NCI-H82 (cell line): ENCODE measurements around the gene CDHR2.
A peak's percentile ranks its signal among the peaks of the same experiment; 100 is the strongest.

Experiments used
- DNase-seq: peaks from one replicate; lab custom pipeline; 2025; lab: John Stamatoyannopoulos, UW

CDHR2 gene, protein sequence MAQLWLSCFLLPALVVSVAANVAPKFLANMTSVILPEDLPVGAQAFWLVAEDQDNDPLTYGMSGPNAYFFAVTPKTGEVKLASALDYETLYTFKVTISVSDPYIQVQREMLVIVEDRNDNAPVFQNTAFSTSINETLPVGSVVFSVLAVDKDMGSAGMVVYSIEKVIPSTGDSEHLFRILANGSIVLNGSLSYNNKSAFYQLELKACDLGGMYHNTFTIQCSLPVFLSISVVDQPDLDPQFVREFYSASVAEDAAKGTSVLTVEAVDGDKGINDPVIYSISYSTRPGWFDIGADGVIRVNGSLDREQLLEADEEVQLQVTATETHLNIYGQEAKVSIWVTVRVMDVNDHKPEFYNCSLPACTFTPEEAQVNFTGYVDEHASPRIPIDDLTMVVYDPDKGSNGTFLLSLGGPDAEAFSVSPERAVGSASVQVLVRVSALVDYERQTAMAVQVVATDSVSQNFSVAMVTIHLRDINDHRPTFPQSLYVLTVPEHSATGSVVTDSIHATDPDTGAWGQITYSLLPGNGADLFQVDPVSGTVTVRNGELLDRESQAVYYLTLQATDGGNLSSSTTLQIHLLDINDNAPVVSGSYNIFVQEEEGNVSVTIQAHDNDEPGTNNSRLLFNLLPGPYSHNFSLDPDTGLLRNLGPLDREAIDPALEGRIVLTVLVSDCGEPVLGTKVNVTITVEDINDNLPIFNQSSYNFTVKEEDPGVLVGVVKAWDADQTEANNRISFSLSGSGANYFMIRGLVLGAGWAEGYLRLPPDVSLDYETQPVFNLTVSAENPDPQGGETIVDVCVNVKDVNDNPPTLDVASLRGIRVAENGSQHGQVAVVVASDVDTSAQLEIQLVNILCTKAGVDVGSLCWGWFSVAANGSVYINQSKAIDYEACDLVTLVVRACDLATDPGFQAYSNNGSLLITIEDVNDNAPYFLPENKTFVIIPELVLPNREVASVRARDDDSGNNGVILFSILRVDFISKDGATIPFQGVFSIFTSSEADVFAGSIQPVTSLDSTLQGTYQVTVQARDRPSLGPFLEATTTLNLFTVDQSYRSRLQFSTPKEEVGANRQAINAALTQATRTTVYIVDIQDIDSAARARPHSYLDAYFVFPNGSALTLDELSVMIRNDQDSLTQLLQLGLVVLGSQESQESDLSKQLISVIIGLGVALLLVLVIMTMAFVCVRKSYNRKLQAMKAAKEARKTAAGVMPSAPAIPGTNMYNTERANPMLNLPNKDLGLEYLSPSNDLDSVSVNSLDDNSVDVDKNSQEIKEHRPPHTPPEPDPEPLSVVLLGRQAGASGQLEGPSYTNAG (N-terminal part only)

DNA sequence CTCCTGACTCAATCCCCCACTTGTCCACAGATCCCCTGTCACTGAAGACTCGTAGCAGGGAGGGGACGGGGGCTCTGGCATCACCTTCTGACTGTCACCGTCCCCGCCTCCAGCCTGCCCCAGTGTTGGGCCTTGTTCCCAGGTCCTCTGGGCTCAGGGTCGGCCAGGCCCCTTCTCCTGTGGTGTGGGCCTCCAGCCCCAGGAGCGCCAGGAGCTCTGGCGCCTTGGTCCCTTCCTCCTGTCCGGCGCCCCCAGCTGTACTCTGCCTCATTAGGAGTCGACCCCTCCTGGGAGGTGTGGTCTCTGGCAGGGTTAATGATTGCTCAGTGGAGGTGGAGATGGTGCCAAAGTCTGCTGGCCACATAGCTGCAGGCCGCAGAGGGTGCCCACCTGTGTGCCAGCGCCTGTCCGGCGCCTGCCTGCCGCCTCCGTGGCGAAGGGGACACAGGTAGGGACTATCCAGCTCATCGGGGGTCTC lies at the start of gene CDHR2:
TSS of gene CDHR2 (plus strand) at position 376 of the 478 bp plus-strand sequence. CDS start 16,011 bp downstream, outside the sequence.
- no peak for DNase-seq

DNA sequence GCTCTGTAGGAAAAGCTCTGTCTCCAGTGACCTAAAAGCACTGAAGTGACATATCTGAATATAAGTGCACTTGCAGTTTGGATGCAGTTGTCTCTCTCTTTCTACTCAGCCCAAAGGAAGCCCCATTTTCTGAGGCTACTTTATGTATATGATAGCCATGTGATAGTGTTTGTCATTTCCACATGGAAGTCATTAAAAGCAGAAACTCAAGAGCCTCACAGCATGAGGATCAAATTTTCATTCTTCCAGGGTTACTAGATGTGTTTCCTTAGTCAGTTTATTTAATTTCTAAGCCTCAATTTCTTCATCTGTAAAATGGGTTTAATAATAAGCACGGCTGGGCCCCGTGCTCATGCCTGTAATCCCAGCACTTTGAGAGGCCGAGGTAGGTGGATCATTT lies 48.6 kb upstream of the CDHR2 start:
- DNase-seq: no peak

DNA sequence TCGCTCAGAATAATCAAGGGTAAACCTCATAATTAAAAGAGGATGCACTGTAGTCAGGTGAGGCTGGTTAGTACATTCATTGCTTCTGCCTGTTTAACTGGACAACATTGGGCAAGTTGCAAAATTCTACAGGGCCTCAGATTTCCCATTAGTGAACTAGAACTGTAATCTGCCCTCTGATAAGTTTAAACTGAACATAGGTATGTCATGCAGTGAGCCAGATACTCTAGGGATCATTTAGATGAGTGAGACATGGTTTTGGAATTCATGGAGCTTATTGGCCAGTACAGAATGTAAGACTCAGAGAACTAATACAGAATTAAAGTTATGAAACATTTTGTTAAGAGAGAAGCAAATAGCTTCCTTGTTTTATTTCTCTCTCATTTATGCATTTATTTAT lies 47.8 kb upstream of the CDHR2 start:
- no peak for DNase-seq

DNA sequence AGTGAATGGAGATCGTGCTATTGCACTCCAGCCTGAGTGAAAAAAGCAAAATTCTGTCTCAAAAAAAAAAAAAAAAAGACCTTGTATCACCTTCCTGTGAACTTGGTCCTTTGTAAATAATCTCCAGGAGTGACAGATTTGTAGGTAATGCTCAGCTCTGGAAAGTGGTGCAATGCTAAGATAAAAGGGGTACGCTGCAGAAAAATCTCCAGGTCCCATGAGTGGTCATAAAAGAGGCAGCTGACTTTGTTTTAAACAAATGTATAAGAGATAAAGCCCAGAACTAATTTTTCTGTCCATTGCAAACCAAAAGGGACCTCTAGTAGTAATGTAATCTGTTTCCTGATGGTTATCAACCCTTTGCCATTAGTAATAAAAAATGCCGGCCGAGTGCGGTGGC lies 45.6 kb upstream of the CDHR2 start:
- DNase-seq: no peak

DNA sequence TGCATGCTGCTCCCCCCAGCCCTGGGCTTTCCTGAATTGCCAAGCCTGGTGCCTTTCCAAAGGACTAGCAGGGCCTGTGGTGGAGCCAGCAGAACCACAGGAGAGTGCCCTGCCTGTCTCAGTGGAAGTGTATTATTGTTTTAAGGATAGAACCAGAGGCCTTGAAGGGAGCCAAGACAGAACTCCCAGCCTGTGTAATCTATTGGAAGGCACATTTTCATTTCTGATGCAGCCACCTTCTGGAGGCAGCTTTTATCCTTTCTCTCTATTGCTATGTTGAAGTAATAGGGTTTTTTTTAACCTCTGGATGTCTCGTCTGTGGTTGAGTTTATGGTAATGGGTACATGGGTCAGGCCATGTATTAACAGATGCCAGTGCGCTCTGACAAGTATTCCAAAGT lies 41.2 kb upstream of the CDHR2 start:
- no peak for DNase-seq

DNA sequence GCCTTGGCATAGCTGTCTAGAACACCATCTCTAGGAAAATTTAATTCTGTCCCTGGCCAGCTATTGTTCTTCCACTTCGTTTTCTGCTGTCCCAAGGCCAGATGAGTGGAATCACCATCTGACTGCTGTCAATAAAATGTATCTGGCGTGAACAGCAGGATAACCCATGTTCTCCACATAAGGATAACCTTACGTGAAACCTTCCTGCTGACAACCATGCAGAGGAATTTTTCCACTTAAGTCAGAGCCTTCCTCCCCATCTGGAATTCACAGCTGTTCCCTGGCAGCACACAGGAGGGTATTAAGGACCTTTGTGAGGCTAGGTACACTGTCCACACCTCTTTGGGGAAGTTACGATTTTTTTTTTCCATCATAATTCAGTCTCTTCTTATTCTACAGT lies 40.5 kb upstream of the CDHR2 start:
- no peak for DNase-seq

DNA sequence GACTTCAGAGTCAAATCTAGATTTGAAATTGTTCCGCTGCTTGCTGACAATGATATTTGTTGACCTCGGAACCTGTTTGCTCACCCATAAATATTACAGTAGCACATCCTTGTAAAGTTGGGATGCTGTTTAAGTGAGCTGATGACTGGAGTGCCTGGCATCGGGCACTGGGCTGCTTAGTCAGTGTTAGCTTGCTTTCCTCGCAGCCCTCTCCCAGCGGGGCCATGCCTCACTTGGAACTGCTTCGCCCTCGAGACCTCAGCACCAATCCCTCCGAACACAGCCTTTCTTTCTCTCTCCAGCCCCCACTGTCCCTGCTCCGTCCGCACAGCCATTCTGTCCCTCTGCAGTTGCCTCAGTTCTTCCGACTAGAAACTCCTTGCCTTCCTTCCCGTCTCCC lies 35.4 kb upstream of the CDHR2 start:
- no peak for DNase-seq

DNA sequence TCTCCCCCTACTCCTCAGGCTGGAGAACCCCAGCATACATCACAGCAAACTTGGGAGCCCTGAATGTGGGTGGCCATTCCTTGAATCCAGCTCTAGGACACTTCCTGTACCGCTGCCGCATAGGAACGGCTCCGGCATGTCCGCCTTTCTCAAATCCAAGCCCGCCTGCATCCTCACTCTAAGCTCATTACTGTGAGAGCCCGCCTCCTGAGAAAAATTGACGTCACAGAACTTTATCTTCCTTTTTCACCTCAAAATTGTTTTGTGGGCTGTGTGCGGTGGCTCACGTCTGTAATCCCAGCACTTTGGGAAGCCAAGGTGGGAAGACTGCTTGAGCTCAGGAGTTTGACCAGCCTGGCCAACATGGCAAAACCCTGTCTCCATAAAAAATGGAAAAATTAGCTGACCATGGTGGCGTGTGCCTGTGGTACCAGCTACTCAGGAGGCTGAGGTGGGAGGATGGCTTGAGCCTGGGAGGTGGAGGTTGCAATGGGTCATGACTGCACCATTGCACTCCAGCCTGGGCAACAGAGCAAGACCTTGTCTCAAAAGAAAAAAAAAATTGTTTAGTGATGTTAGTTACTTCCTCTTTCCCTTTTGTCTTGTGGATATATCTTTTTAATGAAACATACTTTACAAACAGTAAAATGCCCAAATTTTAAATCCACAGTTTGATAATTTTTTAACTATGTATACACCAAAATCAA lies 34.7 kb upstream of the CDHR2 start:
- peak; percentile 40 for DNase-seq

DNA sequence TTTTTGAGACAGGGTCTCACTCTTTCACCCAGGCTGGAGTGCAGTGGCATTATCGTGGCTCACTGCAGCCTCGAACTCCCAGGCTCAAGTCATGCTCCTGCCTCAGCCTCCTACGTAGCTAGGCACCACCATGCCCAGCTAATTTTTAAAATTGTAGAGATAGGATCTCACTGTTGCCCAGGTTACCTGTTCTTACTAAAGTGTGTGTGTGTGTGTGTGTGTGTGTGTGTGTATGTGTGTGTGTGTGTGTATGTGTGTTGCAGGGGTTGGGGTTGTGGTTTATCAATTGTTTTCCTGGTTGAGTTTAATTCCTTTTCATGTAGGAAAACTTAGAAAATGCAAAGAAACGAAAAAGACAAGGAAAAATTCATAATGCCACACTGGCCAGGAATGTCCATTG lies 33.7 kb upstream of the CDHR2 start:
- no peak for DNase-seq

DNA sequence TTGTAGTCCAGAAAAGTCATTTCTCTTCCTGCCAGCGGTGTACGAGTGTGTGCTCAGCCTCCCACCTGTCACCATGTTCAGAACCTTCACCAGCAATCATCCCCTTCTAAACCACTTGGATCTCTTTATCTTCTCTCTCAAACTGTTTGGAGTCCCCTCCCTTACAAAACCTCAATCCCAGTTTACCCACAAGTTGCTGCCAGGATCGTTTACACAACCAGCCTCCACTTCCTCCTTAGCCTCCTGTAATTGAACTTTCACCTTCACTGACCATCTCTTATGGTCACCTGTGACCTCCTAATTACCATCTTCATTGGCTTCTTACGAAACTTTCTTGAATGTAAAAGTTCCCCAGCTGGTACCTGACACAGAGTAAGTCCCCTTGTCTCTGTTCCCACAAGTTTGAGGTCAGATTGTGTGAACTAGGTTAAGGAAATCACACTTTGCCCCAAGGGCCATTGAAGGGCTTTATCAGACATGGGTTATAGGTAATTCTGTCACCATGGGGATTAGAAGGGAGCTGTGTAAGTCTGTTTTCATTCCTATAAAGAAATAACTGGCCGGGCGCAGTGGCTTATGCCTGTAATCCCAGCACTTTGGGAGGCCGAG lies 32.0 kb upstream of the CDHR2 start:
- no peak for DNase-seq

DNA sequence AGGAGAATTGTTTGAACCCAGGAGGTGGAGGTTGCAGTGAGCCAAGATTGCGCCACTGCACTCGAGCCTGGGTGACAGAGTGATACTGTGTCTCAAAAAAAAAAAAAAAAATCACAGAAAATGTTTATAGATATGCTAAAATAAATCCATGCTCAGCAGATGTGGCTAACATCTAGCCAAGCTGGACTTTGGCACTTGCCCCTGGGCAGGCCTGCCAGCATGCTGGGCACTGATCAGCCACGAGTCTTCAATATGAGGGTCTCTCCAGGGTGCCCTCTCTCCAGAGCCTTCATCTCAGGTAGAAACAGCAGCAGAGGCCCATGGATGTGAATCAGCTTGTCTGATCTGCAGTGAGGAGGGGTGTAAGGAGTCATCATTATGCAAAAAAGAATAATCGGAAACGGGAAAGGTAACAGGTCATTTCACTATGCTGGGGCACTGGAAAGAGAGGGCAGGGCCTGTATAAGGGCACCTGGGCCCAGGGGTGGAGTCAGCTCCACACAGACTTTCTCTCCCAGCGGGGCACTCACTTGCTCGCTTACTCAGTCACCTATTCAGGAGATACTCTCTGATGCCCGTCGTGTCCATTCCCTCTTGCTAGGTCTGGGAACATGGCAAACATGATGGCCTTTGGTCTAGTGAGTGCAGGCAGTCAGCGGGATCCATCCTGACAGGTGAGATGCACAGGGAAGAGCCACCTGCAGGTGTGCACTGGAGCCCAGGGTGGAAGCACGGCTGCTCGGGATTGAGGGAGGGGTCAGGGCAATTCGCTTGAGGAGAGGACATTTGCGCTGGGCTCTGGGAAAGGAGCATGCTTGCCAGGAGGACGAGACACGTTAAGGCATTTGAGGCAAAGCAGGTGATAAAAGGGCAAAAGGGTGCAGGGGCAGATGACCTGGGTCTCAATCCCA lies 29.1 kb upstream of the CDHR2 start:
- no peak for DNase-seq

DNA sequence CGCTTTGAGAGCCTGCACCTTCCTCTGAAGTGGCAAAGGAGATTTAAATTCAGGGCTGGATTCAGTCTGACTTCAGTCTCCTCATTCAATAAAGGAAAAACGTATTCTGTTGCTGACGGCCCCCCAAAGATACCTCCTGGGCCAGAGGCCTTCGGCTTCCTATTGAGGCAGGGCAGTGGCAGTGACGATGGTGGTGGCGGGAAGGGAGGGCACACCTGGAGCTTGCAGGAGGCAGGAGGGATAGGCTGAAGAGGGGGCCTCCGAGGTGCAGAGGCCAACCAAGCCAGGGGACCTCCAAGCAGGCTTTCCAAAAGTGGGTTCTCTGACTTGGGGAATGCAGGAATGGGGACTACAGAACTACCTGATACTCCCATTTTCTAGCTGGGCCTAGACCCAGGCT lies 27.9 kb upstream of the CDHR2 start:
- DNase-seq: no peak

DNA sequence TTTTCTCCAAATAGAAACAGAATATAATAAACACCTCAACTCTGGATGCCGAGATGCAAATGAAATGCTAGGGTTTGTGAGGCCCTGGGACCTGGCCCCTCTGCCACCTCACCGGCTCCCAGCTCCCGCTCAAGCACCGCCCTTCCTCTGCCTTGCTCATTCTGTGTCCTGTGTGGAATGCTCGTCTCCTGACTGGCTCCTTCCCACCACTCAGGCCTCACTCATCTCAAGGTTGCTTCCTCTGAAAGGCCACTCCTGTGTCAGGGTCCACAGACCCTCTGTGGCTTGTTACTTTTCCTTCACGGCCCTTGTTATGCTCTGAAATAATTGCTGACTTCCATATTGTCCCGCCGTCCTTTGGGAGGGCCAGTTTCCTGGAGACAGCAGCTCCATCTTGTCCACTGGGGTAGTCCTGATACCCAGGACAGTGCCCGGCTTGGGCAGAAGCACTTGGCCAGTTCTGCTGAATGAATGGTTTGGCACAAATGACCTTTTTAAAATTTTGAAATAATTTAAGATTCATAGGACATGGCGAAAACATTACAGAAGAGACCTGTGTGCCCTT lies 27.4 kb upstream of the CDHR2 start:
- no peak for DNase-seq

DNA sequence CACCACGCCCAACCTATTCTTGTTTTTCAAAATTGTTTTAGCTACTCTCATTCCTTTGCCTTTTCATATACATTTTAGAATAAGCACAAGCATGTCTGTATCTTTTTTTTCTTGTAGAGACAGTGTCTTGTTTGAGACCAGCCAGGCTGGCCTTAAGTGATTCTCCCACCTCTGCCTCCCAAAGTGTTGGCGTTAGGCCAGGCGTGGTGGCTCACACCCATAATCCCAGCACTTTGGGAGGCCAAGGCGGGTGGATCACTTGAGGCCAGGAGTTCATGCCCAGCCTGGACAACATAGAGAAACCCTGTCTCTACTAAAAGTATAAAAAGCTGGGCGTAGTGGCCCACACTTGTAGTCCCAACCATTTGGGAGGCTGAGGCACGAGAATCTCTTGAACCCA lies 25.0 kb upstream of the CDHR2 start:
- no peak for DNase-seq

DNA sequence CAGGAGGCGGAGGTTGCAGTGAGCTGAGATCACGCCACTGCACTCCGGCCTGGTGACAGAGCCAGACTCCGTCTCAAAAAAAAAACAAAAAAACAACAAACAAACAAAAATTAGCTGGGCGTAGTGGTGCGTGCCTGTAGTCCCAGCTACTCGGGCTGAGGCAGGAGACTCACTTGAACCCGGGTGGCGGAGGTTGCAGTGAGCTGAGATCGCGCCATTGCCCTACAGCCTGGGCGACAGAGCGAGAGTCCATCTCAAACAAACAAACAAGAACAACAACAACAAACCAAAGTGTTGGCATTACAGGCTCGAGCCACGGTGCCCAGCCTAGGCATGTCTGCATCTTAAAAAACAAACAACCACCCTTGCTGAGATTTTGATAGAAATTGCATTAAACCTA lies 24.2 kb upstream of the CDHR2 start:
- no peak for DNase-seq

DNA sequence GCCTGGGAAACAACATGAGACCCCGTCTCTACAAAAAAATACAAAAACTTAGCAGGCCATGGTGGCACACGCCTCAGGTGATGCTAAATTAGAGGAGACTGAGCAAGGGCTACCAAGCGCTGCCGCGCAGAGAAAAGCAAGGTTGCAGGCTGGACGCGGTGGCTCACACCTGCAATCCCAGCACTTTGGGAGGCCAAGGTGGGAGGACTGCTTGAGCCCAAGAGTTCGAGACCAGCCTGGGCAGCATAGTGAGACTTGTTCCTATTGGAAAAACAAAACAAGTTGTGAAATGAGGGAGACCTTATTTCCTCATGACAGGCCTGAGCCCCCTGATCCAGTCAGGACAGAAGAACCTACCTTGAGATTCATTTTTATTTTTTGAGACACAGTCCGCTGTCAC lies 23.5 kb upstream of the CDHR2 start:
- no peak for DNase-seq

DNA sequence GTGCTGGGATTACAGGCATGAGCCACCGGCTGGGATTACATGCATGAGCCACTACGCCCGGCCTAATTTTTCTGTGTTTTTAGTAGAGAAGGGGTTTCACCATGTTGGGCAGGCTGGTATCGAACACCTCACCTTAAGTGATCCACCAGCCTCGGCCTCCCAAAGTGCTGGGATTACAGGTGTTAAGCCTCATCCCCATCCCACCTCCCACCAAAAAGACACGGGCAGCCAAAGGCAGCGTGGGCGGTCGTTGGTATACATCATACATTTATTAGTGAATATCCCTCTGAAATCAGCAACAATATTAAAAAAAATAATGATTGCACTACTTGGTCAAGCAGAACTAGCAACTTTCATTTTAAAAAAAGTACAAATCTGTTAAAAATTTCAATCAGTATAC lies 22.7 kb upstream of the CDHR2 start:
- no peak for DNase-seq

DNA sequence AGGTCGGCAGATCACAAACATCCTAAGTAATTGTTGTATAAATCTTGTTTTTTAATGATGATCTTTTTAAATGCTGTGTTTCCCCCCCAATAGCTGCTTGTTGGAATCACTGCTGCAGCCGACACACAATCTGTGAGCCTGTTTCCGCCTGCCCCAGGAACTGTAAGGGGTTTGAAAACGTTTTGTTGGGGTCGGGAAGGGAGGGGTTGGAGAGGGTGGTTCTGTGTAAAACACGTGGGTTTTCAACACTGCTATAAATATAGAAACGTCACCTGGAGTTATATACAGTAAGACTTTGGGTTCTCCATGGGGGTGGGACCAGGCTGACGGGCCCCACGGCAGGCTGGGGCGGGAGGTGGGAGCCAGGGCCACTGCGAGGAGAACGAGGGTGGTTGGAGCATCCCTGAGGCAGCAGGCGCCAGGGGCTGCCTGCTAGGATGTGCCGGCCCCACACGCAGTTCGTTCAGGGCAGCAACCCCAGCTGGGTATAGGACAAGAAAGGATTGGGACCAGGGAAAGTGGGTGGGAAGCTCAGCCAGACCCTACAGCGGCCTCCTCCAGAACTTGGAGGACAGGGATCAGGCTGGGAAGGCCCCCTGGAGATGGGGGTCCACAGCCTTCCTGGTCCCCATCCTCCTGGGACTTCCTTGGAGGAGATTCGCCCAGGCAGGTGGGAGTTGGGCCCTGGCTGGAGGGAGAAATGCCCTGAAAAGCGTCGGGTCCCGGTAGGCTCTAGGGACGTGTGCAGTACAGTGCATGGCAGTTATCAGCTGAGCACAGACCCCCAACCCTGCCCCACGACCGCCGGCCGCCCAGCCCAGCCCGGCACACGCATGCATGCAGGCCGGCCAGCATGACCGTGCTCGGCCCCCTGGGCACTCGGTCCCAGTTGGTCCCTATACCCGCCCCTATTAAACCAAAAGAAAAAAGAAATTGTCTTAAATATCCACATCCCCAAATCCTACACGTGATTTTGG lies 21.6 kb upstream of the CDHR2 start:
- DNase-seq: no peak

DNA sequence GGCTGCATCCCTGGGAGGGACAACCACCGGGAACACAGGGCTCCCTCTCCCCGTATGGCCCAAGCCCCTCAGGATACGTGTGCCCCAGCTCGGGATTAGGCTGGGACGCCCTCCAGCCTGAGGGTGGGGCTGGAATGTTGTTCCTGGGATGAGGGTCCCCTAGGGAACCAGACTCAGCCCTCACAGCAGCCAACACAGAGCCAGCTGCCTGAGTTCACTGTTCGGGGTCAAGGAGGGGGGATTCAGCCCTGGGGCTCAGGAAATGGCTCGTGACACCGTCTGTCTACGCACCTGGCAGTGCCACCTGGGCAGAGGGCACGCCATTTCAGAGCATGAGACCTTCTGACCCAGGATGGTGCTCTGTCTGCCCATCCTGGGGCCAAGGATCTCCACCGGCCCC lies 20.8 kb upstream of the CDHR2 start:
- no peak for DNase-seq
